ENCODE data around the gene PPP4R3A. TPM values are rescaled to one million over a fixed set of nuclear protein-coding genes. Genes with fewer than 3 reads are reported as not detected.

Gene PPP4R3A
- total RNA-seq, 4 donors from 2014 or later = 79.4 to 132 (median 100) TPM

DNA sequence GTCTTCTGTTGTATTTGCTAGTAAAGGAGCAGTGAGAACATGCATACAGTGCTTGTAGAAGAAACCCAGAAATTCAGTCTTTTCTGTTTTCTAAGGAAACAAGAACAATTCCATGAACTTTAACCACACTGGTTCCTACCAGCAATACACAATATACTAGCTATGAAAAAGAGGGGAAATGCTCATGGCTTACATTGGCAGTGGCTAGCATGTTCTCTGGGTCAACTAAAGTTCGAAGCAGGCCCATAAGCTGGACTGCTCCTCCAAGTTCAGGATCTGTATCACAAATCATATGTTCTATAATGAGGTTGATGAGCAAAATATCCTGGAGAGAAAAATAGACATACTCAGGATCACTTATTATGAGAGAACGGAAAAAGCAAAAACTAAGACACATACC, 37.1 kb downstream of the PPP4R3A start:
- TF ChIP-seq EP300 (IDR thresholded peaks at IDR 0.05) (no peak), POLR2AphosphoS5 (IDR thresholded peaks at IDR 0.05) (no peak), POLR2A (IDR thresholded peaks at IDR 0.05) (no peak)
- TF ChIP-seq, protein P1, sequence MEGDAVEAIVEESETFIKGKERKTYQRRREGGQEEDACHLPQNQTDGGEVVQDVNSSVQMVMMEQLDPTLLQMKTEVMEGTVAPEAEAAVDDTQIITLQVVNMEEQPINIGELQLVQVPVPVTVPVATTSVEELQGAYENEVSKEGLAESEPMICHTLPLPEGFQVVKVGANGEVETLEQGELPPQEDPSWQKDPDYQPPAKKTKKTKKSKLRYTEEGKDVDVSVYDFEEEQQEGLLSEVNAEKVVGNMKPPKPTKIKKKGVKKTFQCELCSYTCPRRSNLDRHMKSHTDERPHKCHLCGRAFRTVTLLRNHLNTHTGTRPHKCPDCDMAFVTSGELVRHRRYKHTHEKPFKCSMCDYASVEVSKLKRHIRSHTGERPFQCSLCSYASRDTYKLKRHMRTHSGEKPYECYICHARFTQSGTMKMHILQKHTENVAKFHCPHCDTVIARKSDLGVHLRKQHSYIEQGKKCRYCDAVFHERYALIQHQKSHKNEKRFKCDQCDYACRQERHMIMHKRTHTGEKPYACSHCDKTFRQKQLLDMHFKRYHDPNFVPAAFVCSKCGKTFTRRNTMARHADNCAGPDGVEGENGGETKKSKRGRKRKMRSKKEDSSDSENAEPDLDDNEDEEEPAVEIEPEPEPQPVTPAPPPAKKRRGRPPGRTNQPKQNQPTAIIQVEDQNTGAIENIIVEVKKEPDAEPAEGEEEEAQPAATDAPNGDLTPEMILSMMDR (IDR thresholded peaks at IDR 0.05) = no peak
- H3K4me1 ChIP-seq = no peaks in the 10 kb centered on the region
- 81% methylated on average over 2 of the region's 2 CpGs for WGBS
- H3K4me3 ChIP-seq = no peak overlapping the region
- H3K27me3 ChIP-seq = no peaks in the 10 kb centered on the region
- DNase-seq (ENCODE audit: low spot score in 2 of 2) = no peak
- peaks cover 87% of the 10 kb centered on the region for H3K36me3 ChIP-seq
- no peak overlapping the region for H3K27ac ChIP-seq
- H3K9me3 ChIP-seq = no peaks in the 10 kb centered on the region

DNA sequence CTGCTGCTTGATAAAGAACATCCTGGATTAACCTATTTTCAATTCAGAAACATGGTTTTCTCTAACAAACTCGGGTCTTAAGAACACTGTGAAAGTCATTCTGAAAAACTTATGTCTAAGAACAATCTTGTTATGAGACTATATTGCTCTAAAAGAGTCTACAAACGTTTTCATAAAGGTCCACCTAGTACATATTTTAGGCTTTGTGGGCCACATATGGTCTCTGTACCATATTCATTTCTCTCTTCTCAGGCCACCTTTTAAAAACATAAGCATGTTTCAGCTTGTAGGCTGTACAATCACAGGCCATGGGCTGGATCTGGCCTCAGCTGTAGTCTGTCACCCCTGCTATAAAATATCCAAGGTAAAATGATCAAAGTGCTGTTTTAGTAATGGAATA, 39.9 kb downstream of the PPP4R3A start:
- 78% methylated on average over 2 of the region's 2 CpGs for WGBS
- Histone ChIP-seq H3K27ac (no peak overlapping the region), H3K36me3 (peaks cover 80% of the 10 kb centered on the region), H3K27me3 (no peaks in the 10 kb centered on the region), H3K4me1 (no peaks in the 10 kb centered on the region), H3K4me3 (no peak overlapping the region), H3K9me3 (no peaks in the 10 kb centered on the region)
- no peak for DNase-seq (ENCODE audit: low spot score in 2 of 2)
- TF ChIP-seq POLR2AphosphoS5 (IDR thresholded peaks at IDR 0.05) (no peak), POLR2A (IDR thresholded peaks at IDR 0.05) (no peak), EP300 (IDR thresholded peaks at IDR 0.05) (no peak)
- TF ChIP-seq, protein P1 (IDR thresholded peaks at IDR 0.05) = no peak

DNA sequence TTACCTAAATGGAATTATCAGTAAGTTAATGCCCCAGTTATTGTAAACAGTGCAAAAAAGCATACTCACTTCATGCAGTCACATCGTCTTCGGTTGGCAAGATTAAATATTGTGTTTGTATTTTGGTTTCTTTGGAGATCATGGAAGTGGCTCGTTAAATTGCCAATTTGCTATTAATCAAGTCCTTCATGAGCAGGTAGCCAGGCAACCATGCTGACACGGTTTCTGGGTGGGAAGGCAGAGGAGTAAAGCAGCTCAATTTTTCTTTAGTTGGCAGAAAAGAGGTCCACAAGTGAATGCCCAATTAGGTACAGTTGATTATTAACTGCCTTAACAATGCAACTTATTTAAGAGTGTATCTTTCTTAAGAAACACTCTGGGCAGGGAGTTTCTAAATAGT, 43.9 kb downstream of the PPP4R3A start:
- 33% methylated on average over 4 of the region's 4 CpGs for WGBS
- DNase-seq (ENCODE audit: low spot score in 2 of 2) = no peak
- Histone ChIP-seq H3K27me3 (no peaks in the 10 kb centered on the region), H3K27ac (no peak overlapping the region), H3K4me1 (no peaks in the 10 kb centered on the region), H3K4me3 (no peak overlapping the region), H3K36me3 (peaks cover 79% of the 10 kb centered on the region), H3K9me3 (no peaks in the 10 kb centered on the region)
- no peak for TF ChIP-seq POLR2A (IDR thresholded peaks at IDR 0.05)
- TF ChIP-seq EP300 (IDR thresholded peaks at IDR 0.05) = no peak
- TF ChIP-seq POLR2AphosphoS5 (IDR thresholded peaks at IDR 0.05) = no peak
- TF ChIP-seq, protein P1 (IDR thresholded peaks at IDR 0.05) = no peak

DNA sequence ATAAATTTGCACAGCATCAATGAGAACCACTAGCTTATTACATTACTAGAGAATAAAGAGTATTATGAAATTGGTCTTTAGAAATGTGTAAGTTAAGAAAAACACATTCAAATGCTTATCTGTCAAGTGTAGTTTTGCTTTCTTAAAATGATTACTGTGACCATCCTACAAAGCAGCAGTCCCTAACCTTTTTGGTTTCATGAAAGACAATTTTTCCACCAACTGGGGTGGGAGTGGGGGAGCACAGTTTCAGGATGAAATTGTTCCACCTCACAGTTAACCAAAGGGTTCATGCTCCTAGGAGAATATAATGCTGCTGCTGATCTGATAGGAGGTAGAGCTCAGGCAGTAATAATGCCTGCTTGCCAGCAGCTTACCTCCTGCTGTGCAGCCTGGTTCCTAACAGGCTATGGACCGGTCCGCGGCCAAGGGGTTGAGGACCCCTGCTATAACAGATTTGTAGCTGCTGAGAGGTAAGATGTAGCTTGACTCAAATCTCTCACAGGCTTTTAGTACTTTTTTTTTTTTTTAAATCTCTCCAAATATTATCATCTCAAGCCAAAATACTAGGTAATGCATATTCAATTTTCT, 45.4 kb downstream of the PPP4R3A start:
- 60% methylated on average over 3 of the region's 3 CpGs for WGBS
- Histone ChIP-seq H3K4me3 (no peak overlapping the region), H3K4me1 (no peaks in the 10 kb centered on the region), H3K36me3 (peaks cover 78% of the 10 kb centered on the region), H3K9me3 (no peaks in the 10 kb centered on the region), H3K27ac (no peak overlapping the region), H3K27me3 (no peaks in the 10 kb centered on the region)
- DNase-seq (ENCODE audit: low spot score in 2 of 2) = no peak
- TF ChIP-seq, protein P1 (IDR thresholded peaks at IDR 0.05) = no peak
- TF ChIP-seq EP300 (IDR thresholded peaks at IDR 0.05) (no peak), POLR2AphosphoS5 (IDR thresholded peaks at IDR 0.05) (no peak), POLR2A (IDR thresholded peaks at IDR 0.05) (no peak)

DNA sequence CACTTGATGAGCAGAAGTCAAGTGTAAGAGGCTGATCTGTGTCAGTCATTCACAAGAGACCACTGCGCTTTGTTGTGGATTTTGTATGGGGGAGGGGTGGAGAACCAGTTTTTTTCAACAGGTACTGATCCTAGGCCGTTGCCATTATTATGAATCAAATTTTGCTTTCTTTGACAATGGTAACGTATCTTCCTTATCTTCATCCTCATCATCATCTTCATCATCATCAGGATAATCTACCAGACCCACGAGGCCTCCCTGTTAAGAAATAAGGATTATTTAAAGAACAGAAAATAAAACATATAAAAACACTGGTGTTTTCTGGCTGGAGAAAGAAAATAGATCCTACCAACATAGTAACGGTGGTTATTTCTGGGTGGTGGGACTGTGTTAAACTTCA, 51.5 kb downstream of the PPP4R3A start:
- no peaks in the 10 kb centered on the region for H3K27me3 ChIP-seq
- DNase-seq (ENCODE audit: low spot score in 2 of 2) = no peak
- H3K4me1 ChIP-seq = no peaks in the 10 kb centered on the region
- H3K9me3 ChIP-seq = no peaks in the 10 kb centered on the region
- H3K36me3 ChIP-seq = peaks cover 78% of the 10 kb centered on the region
- no peak overlapping the region for H3K27ac ChIP-seq
- WGBS = 88% methylated on average over 5 of the region's 5 CpGs
- TF ChIP-seq POLR2AphosphoS5 (IDR thresholded peaks at IDR 0.05) = no peak
- H3K4me3 ChIP-seq = no peak overlapping the region

DNA sequence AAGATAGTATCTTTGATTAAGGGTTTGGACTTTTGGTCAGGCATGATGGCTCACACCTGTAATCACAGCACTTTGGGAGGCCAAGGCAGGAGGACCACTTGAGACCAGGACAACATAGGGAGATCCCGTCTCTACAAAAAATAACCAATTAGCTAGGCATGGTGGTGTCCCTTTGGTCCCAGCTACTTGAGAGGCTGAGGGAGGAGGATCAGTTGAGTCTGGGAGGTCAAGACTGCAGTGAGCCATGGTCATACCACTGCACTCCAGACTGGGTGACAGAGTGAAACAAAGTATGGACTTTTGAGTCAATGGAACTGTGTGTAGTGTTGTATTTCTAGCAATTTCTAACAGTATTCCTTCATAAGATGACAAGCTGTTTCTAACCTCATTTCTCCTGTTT, 53.8 kb downstream of the PPP4R3A start:
- Histone ChIP-seq H3K9me3 (no peaks in the 10 kb centered on the region), H3K4me3 (no peak overlapping the region), H3K27me3 (no peaks in the 10 kb centered on the region), H3K36me3 (peaks cover 57% of the 10 kb centered on the region), H3K27ac (no peak overlapping the region), H3K4me1 (no peaks in the 10 kb centered on the region)
- no peak for DNase-seq (ENCODE audit: low spot score in 2 of 2)
- 92% methylated on average over 1 of the region's 1 CpG for WGBS
- TF ChIP-seq, protein P1 (IDR thresholded peaks at IDR 0.05) = no peak
- TF ChIP-seq POLR2A (IDR thresholded peaks at IDR 0.05) (no peak), EP300 (IDR thresholded peaks at IDR 0.05) (no peak), POLR2AphosphoS5 (IDR thresholded peaks at IDR 0.05) (no peak)
